GM10248 (cell line): ENCODE results near the gene IL1RAPL2.

Source experiments
- CTCF ChIA-PET: fragments of 300-600 bp; sonication (Branson Sonifier 250); formaldehyde crosslinking; extraction: SDS; loops from one replicate; lab custom pipeline; 2021; ENCODE audit warnings: antibody characterized with exemption; lab: Yijun Ruan, JAX
- POLR2A ChIA-PET: fragments of 350-650 bp; sonication (Branson Sonifier 250); formaldehyde crosslinking; extraction: SDS; loops from one replicate; lab custom pipeline; 2020; ENCODE audit warnings: antibody characterized with exemption; lab: Yijun Ruan, JAX
- DNase-seq: peaks from one replicate; pipeline ENCODE4 v3.0.0; 2012; ENCODE audit errors: extremely low spot score
- TF ChIP-seq, protein P1 (sequence below): IDR thresholded peaks from 2 replicates; pipeline ENCODE4 v1.5.1; 2012; ENCODE audit warnings: mild to moderate bottlenecking, low read depth; ENCODE audit errors: extremely low read depth, missing control alignments, control extremely low read depth

The IL1RAPL2 gene

GRCh38 chrX:104564921-104565703, 887 bp upstream of the IL1RAPL2 start:
- no peak for DNase-seq
- TF ChIP-seq, protein P1, sequence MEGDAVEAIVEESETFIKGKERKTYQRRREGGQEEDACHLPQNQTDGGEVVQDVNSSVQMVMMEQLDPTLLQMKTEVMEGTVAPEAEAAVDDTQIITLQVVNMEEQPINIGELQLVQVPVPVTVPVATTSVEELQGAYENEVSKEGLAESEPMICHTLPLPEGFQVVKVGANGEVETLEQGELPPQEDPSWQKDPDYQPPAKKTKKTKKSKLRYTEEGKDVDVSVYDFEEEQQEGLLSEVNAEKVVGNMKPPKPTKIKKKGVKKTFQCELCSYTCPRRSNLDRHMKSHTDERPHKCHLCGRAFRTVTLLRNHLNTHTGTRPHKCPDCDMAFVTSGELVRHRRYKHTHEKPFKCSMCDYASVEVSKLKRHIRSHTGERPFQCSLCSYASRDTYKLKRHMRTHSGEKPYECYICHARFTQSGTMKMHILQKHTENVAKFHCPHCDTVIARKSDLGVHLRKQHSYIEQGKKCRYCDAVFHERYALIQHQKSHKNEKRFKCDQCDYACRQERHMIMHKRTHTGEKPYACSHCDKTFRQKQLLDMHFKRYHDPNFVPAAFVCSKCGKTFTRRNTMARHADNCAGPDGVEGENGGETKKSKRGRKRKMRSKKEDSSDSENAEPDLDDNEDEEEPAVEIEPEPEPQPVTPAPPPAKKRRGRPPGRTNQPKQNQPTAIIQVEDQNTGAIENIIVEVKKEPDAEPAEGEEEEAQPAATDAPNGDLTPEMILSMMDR, result no peak
- ChIA-PET POLR2A (no interaction called here), CTCF (interaction anchor here (0.7 to 1.4 kb wide), 3 partner anchors 9 to 13 kb away, joined by 3 to 4 read pairs (median 3); no protein-coding TSS in a partner anchor)

DNA sequence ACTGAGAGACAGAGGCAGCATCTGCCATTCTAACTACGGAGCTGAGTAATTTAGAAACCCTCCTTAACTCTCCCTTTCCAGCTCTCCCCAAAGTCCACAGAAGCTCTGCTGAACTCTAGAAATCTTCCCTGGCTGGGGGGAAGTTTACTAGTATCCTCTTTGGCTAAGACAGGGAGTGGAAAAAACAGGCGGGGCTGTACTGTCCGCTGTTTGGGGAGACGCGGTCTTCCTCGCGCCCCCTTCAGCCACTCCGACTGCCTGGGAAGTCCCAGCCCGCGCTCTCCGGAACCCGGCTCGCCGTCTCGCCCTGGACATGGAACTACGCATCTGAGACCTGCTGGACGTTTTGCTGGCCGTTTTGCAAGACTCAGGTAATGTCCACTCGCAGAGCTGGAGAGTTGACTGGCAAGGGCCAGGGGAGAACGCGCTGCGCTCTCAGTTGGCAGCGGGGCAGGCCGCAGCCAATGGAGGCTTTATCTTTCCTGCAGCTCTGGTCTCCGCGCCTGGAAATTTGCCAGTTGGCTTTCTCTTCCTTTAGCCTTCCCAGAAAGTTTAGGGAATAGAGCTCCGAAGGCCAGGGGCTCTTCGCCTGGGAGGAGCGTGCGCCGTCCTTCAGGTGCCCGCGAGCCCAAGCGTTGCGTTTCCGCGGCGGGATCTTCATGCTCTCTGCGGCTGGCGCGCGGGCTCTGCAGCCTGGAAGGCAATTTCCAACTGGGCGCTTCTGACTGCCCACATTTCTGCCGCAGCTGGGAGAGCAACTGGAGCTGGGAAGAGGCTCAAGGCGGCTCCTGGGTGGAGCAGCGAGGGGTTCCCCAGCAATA, 892 bp downstream of the IL1RAPL2 start:
- POLR2A ChIA-PET, result no interaction called here
- TF ChIP-seq, protein P1, result no peak
- CTCF ChIA-PET, result no interaction called here
- no peak for DNase-seq

DNA sequence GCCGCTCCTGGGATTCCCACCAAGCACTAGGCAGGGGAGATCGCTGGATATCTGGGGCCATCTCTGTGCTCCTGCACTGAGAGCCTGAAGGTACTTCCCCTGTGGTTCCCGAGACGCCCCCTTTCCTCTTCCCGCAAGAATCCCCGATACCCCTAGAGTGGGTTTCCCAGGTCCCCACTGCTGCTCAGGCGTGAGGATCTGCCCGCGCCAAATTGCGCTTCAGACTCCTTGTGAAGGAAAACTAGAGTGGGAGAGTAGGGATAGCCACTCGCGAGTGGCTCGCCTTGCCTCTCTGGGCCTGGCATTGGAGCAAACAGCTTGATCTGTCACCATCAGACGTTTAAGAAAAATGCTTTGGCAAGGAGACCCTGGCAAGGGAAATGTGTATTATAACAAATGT, 1.5 kb downstream of the IL1RAPL2 start:
- ChIA-PET CTCF (no interaction called here), POLR2A (no interaction called here)
- TF ChIP-seq, protein P1, result no peak
- DNase-seq, result no peak

GRCh38 chrX:104568304-104568915, 2.4 kb downstream of the IL1RAPL2 start:
- TF ChIP-seq, protein P1, result no peak
- CTCF ChIA-PET, result interaction anchor here (1.5 kb wide), 1 partner anchor 23 kb away, joined by 3 read pairs; no protein-coding TSS in a partner anchor
- no peak for DNase-seq
- POLR2A ChIA-PET, result no interaction called here

- ChIA-PET POLR2A (no interaction called here), CTCF (no interaction called here)
- no peak for DNase-seq
- TF ChIP-seq, protein P1, result no peak
Observed at GRCh38 chrX:104618106-104618895, 52.3 kb downstream of the IL1RAPL2 start.

- ChIA-PET POLR2A (no interaction called here), CTCF (no interaction called here)
- no peak for DNase-seq
- TF ChIP-seq, protein P1, result no peak
Observed at GRCh38 chrX:104621781-104622180, 55.8 kb downstream of the IL1RAPL2 start.
